AG10803 (cell line): ENCODE data around the gene KLF16.

ENCODE experiments used
- DNase-seq: peaks from one replicate; pipeline ENCODE4 v3.0.0; 2010; ENCODE audit warnings: low read depth
- H3K4me3 ChIP-seq: 2 replicates; pipeline ENCODE4 v1.5.1; 2011; ENCODE audit warnings: mild to moderate bottlenecking, low read length, control low read depth
- CTCF ChIP-seq: conservative IDR thresholded peaks from 2 replicates; pipeline ENCODE4 v1.5.1; 2011; ENCODE audit warnings: mild to moderate bottlenecking, low read length, control low read depth, inconsistent platforms

KLF16 gene

GRCh38 chr19:1863328-1863637, at the start of gene KLF16:
Gene KLF16 (minus strand): TSS chr19:1863579. CDS start chr19:1863497, 82 bp downstream.
- TF ChIP-seq CTCF = no peak
- peak within 1 kb of the TSS; percentile 80 for H3K4me3 ChIP-seq
- no peak for DNase-seq

- no peak for TF ChIP-seq CTCF
- no peak overlapping the region for H3K4me3 ChIP-seq
- no peak for DNase-seq
Measured at GRCh38 chr19:1912760-1913505, 49.6 kb upstream of the KLF16 start.

GRCh38 chr19:1911995-1912394, 48.6 kb upstream of the KLF16 start:
- no peak overlapping the region for H3K4me3 ChIP-seq
- no peak for TF ChIP-seq CTCF
- no peak for DNase-seq

GRCh38 chr19:1911098-1911497, 47.7 kb upstream of the KLF16 start:
- TF ChIP-seq CTCF = no peak
- H3K4me3 ChIP-seq = no peak overlapping the region
- no peak for DNase-seq

- DNase-seq = peak; percentile 73
- H3K4me3 ChIP-seq = no peak overlapping the region
- no peak for TF ChIP-seq CTCF
Measured at GRCh38 chr19:1910177-1910576, 46.8 kb upstream of the KLF16 start.

- DNase-seq = no peak
- no peak overlapping the region for H3K4me3 ChIP-seq
- no peak for TF ChIP-seq CTCF
Measured at GRCh38 chr19:1909761-1910080, 46.3 kb upstream of the KLF16 start.

- no peak overlapping the region for H3K4me3 ChIP-seq
Measured at GRCh38 chr19:1908364-1908678, 44.9 kb upstream of the KLF16 start.

More at GRCh38 chr19:1908364-1908678, 44.9 kb upstream of the KLF16 start:
- TF ChIP-seq CTCF = no peak
- DNase-seq = no peak
